HG02970 (cell line): ENCODE measurements around the gene GJD3.

ENCODE experiments used
- ATAC-seq: cut with Tn5 transposase; IDR thresholded peaks from one replicate; pipeline ENCODE4 v1.9.1; 2021; ENCODE audit warnings: mild to moderate bottlenecking, moderate library complexity, moderate number of reproducible peaks; ENCODE audit not compliant: unreplicated experiment, low FRiP score

The GJD3 gene

DNA sequence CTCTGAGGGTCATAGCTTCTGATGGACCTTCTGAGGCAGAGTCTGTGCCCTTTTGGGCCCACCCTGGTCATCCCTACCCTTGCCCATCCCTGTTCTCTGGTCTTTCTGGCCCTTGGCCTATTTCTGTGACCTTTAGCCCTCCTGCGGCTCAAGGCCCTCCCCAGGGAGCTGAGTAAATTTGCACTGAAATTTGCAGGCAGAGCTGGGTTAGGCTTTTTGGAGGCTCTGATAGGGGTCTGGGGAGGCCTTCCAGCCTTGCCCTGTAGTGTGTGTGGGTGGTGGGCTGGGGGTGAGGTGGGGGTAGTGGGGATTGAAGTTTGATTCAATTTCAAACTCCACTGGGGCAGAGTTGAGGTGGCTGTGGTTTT, 37.7 kb downstream of the GJD3 start:
- ATAC-seq, result no peak

DNA sequence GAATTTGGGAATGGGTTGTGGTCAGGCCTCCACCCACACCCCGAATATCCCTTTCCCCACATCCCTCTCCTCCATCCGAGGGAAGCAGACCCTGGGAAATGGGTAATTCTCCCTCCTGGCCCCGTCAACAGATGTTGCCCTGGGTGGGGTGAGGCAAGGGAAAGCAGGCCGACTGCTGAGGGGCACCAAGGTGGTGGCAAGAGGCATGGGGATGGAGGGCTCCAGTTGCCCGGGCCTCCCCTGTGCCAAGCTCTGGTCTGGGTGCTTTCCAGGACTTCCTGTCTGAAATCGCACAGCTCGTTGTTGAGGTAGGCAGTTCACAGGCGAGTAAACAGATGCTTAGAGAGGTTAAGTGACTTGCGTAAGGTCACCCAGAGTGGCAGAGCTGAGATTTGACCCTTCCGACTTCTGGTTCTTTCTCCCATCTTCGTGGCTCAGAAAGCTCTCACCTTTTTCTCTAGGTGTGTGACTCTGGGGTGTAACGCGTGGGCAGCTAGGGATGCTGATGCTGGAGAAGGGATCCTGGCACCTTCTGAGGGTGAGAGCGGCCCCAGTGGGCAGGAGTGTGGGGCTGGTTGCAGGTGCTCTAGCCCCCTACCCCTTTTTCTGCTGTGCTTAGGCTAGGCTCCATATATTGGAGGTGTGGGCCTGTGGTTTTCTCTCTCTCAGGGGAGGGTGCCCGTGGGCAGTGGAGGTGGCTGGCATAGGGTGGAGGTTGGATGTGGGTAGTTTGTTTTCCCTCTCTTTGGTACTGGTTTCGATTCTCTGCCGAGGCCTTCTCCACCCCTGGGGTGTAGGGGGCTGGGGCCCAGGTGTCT, 38.3 kb downstream of the GJD3 start:
- ATAC-seq, result no peak

DNA sequence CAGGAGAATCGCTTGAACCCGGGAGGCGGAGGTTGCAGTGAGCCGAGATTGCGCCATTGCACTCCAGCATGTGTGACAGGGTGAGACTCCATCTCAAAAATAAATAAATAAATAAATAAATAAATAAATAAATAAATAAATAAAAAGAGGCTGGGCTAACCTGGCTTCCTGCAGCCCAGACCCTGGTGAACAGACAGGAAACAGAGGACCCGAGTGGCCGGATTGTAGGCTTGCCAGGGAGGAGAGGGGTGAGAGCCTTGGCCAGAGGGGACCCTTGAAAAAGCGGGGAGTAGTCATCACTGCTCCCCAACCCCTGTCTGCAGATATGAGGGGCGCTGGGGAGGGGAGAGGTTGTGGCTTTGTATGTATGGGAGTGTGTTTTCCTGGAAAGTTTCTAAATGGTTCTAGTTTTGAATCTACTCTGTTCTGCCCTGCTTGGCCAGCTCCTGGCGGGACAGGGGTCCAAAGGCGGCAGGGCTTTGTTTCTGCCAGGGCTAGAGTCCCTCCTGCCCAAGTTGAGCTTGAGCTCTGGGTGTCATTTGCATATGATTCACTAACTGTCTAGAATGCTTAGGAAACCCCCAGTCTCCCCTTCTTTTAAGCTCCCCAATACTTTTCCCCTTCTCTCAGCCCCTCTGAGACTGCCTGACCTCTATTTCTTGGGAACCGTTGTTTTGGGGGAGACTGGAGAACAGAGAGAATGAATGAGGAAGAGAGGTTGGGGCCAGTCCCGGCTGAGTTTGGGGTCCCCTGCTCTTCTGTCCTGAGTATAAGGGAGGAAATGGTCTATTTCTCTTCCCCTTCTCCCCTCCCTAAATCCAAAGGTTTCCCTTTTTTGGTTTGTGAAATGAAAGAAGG, 39.2 kb downstream of the GJD3 start:
- ATAC-seq, result no peak

DNA sequence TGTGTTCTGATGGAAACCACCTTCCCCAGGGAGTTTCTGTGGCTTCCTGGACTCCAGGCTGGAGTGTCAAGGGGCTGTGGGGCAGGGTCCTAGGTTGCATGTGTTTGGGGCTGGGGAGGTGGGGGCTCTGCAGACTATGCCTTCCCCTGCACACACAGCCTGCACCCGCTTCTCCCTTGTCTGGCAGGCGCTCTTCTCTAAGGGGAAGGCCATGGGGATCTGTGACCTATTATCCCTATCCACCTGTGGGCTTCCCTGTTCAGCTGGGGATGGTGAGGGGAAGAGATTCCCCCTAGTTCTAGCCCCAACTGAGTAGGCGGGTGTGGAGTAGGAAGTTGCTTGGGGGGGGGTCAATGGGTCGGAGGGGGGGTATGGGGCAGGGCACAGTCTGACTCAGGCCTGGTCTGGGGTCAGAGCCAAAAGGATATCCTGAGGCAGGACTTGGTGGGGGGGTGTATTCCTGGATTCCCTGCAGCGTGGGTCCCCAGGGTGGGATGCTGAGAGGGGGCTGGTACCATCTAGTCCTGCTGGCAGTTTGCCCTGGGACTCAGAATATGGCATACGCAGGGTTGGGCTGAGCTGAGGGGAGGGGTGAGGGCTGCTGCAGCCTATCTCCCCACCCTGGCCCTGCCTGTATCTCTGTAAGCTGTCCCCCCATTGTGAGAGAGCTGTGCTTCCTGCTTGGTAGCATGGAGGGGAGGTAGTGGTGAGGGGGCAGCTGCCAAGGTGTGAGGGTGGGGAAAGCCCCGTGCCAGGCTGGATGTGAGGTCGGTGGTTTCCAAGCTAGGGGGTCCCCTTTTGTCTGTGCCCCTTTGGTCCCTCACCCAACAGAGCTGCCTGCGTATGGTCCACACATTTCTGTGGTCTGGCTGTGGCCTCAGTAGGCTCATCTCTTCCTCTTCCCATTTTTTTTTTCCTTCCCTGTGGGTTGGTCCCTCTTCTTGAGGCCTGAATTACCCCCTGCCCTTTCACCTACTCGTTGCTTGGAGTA, 40.9 kb downstream of the GJD3 start:
- peak; percentile 0 for ATAC-seq

DNA sequence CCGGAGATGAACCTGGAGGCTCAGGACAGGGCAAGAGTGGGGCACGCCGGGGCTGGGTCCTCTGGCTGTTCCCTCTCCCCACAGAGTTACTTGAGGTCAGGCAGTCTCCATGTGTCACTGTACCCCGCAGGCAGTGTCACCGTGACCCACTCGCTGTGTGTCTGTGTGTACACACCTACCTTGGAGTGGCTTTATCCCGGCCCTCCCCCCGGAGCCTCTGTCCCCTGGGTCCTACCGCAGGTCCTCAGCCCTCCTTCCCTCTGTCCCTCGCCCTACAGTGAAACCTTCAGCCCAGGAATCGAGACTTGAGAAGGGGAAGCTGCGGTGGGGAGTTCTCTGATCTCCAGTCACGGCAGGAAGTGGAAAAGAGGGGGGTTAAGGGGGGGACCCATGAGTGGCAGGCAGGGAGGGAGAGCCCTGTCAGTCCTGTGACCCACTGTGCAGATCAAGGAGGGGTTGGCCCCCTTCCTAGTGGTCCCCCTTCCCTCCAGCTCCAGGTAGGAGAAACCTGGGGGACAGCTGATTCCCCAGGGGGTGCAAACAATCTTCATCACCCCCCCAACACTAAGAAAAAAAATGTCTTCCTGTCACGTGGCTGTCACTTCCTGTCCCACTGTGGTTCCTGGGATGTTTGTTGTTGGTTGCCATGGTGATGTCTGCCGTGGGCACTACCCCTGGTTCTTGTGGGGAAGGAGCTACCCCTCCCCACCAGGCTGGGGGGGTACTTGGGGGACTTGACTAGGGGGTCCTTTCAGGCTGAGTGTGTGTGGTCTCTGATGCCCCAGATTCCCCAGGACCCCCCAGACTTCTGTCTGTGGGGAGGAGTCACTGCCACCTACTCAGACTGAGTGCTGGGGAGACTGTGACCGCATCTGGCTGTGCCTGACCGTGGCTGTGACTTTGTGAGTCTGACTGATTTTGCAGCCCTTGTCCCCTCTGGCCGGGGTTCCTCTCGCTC, 41.9 kb downstream of the GJD3 start:
- ATAC-seq, result peak; percentile 35

DNA sequence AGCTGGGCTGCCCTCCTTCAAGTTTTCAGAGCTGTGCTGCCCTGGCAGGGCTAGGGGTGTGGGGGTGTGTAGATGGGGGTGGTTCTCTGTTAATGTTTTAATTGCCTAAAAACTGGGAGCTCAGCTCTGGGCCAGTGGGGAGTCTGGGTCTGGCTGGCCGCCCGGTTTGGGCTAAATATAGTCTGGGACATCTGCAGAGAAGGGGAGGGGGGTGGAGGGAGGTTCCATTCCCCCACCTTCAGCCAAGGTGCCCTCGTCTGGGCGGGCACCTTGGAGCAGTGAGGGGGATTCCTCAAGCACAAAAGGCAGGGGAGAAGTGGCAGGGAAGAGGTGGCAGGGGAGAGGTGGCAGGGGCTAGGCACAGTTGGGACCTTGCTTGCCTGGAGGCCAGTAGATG, 42.6 kb downstream of the GJD3 start:
- ATAC-seq, result no peak

DNA sequence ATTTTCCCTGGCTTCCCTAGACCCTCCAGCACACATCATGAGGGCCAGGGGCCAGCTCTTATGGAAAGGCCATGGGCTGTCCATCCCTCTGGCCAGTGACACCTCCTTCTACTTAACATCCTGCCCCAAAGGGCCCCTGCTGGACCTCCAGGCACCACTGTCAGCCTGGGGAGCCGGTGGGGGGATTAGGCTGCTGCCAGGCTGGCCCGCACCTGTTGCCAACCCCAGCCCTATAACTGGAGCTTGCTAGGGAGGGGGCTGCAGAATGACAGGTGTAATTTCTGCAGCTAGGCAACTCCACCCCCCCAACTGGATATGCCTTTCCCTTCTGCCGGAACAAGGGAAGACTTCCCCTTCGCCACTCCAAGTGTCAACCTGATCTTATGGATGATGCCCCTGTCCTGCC, 43.0 kb downstream of the GJD3 start:
- no peak for ATAC-seq

DNA sequence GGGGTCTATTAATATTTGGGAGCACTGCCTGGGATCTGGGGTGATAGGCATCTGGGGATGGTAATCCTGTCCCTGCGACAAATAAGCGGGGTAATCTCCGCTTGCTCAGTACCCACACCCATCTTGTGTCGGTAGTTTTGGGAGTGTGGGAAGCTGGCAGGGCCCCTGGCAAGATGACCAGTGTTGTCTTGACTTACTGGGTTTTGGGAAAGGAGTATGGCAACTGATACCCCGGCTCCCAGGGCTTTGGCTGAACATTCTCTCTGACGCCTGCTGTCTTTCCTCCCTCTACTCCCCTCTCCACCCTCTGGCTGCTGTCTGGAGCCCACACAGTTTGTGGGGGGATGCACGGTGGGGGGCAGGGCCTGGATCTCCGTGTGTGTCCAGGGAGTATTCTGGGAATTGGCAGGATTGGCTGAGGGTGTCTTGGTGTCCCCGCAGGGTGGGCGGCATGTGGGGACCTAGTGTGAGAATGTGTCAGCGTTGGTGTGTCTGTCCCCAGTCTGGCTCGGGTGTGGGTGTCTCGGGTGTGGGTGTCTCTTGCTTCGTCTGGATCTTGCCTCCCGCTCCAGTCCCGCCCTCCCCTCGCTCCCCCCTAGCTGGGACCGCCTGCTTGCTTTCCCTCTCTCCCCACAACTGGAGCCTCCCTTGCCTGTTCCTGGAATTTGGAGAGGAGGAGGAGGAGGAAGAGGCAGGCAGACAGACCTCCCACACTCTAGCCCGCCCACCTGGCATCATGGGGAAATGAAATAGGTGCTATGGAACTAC, 43.6 kb downstream of the GJD3 start:
- no peak for ATAC-seq

DNA sequence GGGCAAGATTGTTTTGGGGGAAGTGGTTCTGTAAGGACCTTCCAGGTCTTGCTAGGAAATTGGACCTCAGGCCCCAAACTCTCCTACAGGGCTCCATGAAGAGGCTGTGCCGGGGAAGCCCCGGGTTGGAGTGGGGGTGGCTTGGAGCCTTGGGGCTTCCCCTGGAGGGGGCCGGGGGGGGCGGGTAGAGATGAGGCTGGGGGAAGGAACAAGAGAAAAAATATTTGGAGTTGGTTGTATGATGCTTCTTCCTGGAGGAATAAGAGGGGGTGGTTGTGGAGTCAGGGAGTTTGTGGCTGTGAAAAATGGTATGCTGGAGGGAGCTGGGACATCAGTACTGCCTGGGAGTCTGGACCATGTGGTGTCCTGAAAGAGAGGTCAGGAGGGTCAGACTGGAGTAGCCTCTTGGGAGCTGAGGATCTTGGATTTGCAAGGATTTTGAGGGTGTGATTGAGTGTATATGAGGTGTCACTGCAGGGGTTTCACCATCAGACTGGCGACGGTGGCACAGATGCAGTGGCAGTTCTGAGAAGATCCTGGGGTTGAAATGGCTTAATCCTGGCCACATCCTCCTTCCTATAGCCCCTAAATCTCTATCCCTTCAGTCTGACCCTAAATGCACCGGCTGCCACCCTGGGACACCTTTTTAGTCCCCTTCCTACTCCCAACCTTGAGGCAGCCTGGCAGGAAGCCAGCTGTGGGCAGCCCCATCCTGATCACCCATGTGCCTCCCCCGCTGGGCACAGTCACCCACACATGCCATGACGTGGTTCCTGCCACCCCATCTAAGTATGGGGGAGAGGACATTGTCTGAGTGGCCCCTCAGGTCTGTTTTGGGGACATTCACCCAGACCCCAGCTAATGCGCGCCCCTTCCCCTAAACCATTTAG, 44.6 kb downstream of the GJD3 start:
- no peak for ATAC-seq

DNA sequence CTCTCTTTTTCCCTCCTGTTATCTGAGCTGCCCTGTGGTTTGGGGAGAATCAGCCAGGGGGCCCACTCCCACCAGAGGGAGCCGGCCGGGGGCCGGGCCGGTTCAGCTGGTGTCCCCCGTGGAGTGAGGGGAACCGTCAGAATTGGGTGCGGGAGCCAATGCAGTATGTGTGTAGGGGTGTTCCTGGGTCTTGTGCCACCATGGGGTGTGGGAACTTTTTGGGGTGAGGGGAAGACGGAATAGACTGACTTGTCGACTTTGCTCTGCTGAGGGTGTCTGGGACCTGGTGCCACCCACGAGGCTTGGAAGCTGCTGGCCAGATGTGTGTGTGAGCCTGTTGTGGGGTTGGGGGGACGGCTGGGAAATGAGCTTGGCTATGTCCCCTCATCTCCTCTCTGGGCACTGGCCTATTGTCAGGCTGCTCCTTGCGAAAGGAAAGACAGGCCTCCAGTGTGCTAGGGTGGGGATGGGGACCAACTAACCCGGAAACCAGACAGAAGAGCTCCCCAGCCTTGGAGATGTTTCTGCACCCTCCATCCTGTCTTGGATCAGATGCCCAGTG, 45.6 kb downstream of the GJD3 start:
- ATAC-seq, result no peak

DNA sequence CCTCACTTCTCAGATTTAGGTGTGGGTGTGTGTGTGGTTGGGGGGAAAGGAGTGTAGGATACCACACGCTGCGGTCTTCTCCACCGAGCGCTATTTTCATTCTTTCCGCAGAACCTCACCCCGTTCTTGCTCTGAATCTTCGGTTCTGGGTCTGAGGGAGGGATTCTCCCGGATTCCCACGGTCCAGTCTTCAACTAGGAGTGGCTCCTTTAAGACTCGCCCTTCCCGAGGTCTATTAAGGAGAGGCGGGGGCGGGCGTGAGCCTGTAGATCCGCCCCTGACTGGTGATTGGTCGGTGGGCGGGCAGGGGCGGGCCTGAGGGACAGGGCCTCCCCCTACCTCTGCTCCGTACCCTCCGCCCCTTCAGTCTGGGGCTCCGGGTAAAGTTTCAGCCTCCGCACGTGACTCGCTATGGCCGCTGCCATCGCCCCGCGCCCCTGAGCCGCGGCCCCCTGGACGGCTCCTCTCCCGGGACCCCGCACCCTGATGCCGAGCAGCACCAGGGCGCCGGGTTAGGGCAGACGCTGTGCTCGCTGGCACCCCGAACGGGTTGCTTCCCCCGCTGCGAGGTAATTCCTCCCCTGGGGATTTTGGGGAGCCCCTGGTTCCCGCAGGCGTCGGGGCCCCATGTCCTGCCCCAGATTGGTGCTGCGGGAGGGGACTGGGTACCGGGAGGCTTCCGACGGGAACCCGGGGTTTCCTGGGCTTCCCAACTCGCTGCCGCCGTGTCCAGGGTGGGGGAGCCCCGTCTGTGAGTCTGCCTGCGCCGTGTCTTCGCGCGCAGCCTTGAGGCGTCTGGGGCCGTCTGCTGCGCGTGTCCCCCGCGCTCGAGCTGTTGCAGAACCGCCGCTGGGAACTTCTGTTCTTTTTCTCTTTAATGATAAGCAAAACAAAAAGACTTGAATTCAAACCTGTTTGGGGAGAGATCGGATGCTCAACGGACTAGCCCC, 46.4 kb downstream of the GJD3 start:
- peak; percentile 46 for ATAC-seq

DNA sequence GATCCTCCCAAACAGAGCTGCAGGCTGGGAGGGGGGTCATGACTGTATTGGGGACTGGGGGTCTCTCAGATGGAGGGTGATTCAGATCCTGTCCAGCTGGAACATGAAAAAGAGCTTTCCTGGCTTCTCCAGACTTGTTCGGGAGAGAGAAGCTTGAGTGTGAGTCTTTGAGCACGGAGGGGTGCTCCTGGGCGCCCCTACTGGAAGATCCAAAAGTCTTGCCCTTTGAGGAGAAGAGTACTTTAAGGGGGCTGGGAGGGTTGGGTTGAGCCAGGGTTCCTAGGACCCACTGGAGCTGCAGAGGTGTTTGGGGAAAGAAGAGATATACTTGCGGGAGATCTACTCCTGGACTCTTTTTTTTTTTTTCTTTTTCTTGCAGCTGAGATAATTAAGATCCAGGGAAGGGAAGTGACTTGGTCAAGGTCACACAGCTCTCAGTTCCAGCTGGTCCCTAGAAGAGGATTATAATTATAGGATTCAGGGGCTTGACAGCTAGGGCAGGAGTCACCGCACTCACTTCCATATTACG, 47.1 kb downstream of the GJD3 start:
- ATAC-seq, result no peak

DNA sequence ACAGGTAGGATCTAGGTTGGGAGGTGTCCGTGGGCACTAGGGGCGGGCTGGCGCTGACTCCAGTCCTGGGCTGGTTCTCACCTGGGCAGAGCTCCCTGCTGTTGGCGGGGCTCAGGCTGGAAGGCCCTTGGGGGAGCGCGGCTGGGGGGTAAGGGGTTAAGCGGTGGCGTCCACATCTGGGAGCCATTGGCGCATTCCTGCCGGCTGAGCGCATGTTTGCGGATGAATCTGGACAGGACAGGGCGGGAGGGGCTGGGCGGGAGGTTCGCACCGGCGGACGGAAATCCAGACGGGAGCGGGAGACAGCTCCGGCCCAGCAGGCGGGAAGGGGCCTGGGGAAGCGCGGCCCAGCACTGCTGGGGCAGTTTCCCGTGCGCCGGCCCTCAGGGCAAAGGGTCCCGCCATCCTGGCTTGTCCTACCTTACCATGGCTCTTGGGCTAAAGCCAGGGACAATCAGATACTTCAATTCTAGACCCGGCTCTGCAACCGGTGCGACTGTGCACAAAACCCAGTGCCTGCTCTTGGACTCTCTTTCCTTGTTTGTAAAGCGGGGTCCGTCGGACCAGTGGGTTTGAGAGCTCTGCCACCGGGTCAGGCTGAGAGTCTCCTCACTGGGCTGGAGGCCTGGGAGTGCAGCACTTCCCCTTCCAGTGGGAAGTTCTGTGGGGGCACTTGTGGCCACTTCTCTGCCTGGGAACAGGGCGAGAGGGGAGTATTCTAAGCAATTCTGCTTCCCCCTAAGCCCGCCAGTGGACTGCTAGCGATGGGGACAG, 47.8 kb downstream of the GJD3 start:
- no peak for ATAC-seq

DNA sequence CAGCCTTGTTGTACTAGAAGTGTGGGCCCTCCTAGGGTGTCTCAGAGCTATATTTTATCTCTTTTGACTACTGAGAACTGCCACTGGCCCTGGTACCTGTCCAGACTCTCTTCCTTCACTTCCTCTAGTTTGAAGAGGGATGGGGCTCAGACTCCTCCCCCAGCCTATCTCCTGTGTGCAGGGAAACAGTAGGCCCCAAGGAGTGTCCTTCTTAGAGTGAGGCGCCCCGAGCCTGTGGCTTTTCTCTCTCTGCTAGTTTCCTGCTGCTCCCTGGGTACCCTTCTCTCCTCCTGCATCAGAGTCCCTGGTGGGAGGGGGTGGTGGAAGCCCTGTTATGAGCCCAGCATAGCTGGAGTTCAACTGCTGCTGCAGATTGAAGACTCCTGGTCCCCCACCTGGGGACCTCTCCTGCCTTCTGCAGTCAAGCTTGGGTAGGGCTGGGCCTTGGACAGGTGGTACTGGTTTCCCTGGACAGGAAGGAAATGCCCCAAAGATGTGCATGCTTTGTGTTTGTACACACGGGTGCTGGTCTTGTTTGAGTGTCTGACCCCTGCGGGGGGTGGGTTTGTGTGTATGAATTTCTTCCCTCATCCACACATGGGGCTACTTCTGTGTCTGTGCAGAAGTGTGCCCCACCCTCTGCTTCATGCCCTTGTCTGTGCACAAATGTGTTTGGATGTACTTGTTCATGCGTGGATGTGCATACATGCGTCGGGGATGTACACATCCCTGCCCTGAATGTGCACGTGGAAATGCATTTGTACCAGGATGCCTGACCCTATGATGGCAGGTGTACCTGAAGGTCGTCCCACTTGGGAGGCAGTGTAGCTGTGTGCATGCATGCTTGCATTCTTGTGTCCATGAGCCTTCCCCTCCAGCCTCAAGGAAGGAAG, 48.6 kb downstream of the GJD3 start:
- no peak for ATAC-seq
